GM12865 (cell line): ENCODE results near the gene UQCRQ.

Experiments
- DNase-seq: peaks from one replicate; pipeline ENCODE4 v3.0.0; 2010; ENCODE audit warnings: low read depth
- H3K4me3 ChIP-seq: 2 replicates; pipeline ENCODE4 v1.5.1; 2011; ENCODE audit warnings: mild to moderate bottlenecking, low read depth, low read length, control low read depth
- TF ChIP-seq, protein P1 (sequence below): IDR thresholded peaks from 2 replicates; pipeline ENCODE4 v1.5.1; 2011; ENCODE audit warnings: low read length, control low read depth, low read depth, inconsistent platforms; ENCODE audit not compliant: insufficient read depth; ENCODE audit errors: missing control alignments

Gene UQCRQ

GRCh38 chr5:132887283-132887682, 20.8 kb downstream of the UQCRQ start:
- H3K4me3 ChIP-seq, result no peak overlapping the region
- DNase-seq, result no peak
- TF ChIP-seq, protein P1, sequence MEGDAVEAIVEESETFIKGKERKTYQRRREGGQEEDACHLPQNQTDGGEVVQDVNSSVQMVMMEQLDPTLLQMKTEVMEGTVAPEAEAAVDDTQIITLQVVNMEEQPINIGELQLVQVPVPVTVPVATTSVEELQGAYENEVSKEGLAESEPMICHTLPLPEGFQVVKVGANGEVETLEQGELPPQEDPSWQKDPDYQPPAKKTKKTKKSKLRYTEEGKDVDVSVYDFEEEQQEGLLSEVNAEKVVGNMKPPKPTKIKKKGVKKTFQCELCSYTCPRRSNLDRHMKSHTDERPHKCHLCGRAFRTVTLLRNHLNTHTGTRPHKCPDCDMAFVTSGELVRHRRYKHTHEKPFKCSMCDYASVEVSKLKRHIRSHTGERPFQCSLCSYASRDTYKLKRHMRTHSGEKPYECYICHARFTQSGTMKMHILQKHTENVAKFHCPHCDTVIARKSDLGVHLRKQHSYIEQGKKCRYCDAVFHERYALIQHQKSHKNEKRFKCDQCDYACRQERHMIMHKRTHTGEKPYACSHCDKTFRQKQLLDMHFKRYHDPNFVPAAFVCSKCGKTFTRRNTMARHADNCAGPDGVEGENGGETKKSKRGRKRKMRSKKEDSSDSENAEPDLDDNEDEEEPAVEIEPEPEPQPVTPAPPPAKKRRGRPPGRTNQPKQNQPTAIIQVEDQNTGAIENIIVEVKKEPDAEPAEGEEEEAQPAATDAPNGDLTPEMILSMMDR, result no peak

- DNase-seq, result no peak
Measured at GRCh38 chr5:132889501-132889900, 23.1 kb downstream of the UQCRQ start.

DNA sequence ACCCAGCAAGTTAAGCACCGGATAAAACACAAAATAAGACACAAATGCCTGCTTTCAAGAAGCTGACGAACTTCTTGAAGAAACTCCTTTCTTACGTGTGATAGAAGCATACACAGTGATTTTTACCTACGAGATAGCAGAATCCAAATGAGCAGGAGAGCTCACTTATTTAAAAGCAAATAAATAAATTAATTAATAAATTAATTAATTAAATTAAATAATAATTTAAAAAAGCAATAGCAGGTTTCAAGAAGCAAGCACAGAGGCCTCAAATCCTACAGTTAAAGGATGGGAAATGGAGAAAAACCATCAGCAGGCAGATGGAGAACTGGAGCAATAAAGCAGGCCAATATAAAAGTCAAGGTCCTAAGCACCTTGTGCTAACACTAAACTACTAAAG, 24.4 kb downstream of the UQCRQ start:
- no peak for DNase-seq
- H3K4me3 ChIP-seq, result no peak overlapping the region
- TF ChIP-seq, protein P1, result no peak

More at GRCh38 chr5:132889501-132889900, 23.1 kb downstream of the UQCRQ start:
- H3K4me3 ChIP-seq, result no peak overlapping the region
- TF ChIP-seq, protein P1, result no peak

- TF ChIP-seq, protein P1, result no peak
- no peak overlapping the region for H3K4me3 ChIP-seq
- DNase-seq, result no peak
Measured at GRCh38 chr5:132895719-132896305, 29.4 kb downstream of the UQCRQ start.

DNA sequence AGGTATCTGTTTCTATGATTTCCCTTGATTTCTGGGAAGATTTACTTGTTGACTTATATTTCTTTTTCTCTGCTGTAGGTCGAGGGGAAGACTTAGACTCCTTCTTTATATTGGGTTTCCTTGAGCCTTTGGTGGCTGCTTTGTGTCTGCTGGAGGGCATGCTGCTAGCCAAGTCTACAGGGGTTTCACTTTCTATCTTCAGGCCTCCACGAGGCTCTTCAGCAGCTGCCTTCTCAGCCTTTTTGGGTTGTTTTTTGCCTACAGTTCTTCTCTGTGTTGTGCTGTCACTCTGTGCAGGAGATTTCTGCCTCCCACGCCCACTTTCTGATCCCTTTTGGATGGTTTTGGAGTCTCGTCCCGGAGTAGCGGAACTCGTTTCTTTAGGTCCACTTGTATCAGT, 30.2 kb downstream of the UQCRQ start:
- H3K4me3 ChIP-seq, result no peak overlapping the region
- DNase-seq, result peak; percentile 13
- TF ChIP-seq, protein P1, result no peak

GRCh38 chr5:132898094-132898493, 31.7 kb downstream of the UQCRQ start:
- no peak for DNase-seq
- TF ChIP-seq, protein P1, result no peak
- H3K4me3 ChIP-seq, result no peak overlapping the region

DNA sequence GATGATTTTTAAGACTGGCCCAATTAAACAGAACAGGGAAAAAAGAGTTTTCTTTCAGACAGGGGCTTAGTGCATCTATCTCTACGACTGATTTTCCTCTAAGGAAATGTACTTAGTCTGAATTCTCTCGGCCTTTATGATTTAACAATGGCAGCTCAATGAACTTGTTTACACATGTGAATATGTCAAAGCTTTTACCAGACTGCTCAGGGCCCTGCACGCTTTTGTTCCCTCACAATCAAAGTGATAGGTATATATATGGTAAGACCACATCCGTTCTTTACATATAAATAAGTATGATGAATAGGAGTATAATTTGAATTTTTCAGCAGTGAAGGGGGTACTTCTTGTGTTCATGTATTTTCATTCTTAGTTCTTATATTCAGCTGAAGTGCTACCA, 34.6 kb downstream of the UQCRQ start:
- TF ChIP-seq, protein P1, result no peak

More for the DNA sequence above, 34.6 kb downstream of the UQCRQ start:
- no peak overlapping the region for H3K4me3 ChIP-seq
- DNase-seq, result no peak
